Activated B cell treated with CpG ODN at 0.5 μM for 24 hours (primary cell): Measurements from ENCODE around the gene VPS26A. TPM values are rescaled to one million over a fixed set of nuclear protein-coding genes. Genes with fewer than 3 reads are reported as not detected.

ENCODE experiments used
- ATAC-seq: fragments of 200-7000 bp; cut with Tn5 transposase; one replicate; pipeline ENCODE4 v1.10.0; 2021; ENCODE audit warnings: low read depth, mild to moderate bottlenecking, moderate library complexity
- CTCF ChIA-PET: fragments of 350-600 bp; sonication (Branson Sonifier 250); formaldehyde crosslinking; loops from one replicate; lab custom pipeline; 2021; ENCODE audit warnings: antibody characterized with exemption; lab: Charles Lee
- POLR2A ChIA-PET: fragments of 350-600 bp; sonication (Branson Sonifier 250); formaldehyde crosslinking; loops from one replicate; lab custom pipeline; 2021; ENCODE audit warnings: antibody characterized with exemption; lab: Charles Lee
- DNase-seq: peaks from one replicate; pipeline ENCODE4 v3.0.0; 2022
- H3K27ac Mint-ChIP-seq: one replicate; pipeline ENCODE4 v1.8.0; 2020; ENCODE audit warnings: mixed read lengths
- H3K27me3 Mint-ChIP-seq: one replicate; pipeline ENCODE4 v1.8.0; 2021; ENCODE audit warnings: mixed read lengths
- H3K36me3 Mint-ChIP-seq: one replicate; pipeline ENCODE4 v1.8.0; 2021; ENCODE audit warnings: low read depth, mixed read lengths
- H3K4me1 Mint-ChIP-seq: one replicate; pipeline ENCODE4 v1.8.0; 2021; ENCODE audit warnings: mixed read lengths
- H3K4me3 Mint-ChIP-seq: one replicate; pipeline ENCODE4 v1.8.0; 2020; ENCODE audit warnings: mild to moderate bottlenecking, mixed read lengths
- H3K9me3 Mint-ChIP-seq: one replicate; pipeline ENCODE4 v1.8.0; 2020; ENCODE audit warnings: mixed read lengths
- CTCF ChIP-seq: fragments of 200-600 bp; IDR thresholded peaks from one replicate; pipeline ENCODE4 v1.8.0; 2022; ENCODE audit warnings: antibody characterized with exemption, mild to moderate bottlenecking
- intact Hi-C: fragments of 100-400 bp; cut with micrococcal nuclease; formaldehyde crosslinking; loops from one replicate; pipeline ENCODE4 v1.15.1; 2024
- total RNA-seq: library from RNA; stranded (reverse); gene quantifications from 2 replicates; pipeline ENCODE4 v1.2.3, GENCODE V29; 2022

Gene VPS26A
- total RNA-seq, 1 donor from 2014 or later: 29.5 TPM

DNA sequence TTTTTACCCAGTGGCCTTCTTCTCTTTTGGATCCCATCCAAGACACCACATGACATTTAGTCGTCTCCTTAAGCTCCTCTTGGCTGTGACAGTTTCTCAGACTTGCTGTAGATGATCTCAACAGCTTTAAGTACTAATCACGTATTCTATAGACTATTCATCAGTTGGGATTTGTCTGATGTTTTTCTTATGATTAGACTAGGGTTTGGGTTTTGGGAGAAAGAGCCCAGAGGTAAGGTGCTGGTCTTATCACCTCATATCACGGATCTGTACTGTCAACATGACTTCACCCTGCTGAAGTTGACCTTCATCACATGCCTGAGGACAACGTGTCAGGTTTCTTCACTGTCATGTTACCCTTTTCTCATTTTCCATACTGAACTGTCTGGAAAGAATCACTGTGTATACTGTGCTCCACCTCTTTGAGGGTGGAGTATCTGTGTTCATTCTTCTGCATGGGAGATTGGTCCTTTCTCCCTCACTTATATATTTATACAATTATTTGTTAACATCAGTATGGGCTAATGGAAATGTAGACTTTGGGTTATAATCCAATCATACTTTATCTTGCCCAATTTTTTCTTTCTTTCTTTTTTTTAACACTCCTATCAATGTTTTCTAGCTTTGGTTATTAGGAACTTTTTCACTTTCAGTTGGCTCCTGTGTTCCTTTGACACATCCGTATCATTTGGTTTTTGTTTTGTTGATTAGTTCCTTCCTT is 89.8 kb downstream of the VPS26A start:
- ChIA-PET CTCF (interaction anchor here (0.7 kb wide), 1 partner anchor 9 kb away, joined by 3 read pairs; no protein-coding TSS in a partner anchor), POLR2A (no interaction called here)
- Mint-ChIP-seq H3K27me3 (peaks cover 2% of the 10 kb centered on the region), H3K9me3 (no peaks in the 10 kb centered on the region), H3K36me3 (peaks cover 10% of the 10 kb centered on the region), H3K27ac (no peak overlapping the region), H3K4me3 (no peak overlapping the region), H3K4me1 (peaks cover 2% of the 10 kb centered on the region)
- TF ChIP-seq CTCF: no peak
- ATAC-seq (no peak), DNase-seq (no peak)
- intact Hi-C loops: no loop called here

- H3K4me3 Mint-ChIP-seq: no peak overlapping the region
- intact Hi-C loops: no loop called here
- H3K4me1 Mint-ChIP-seq: peaks cover 2% of the 10 kb centered on the region
- no peak overlapping the region for H3K27ac Mint-ChIP-seq
- no peak for TF ChIP-seq CTCF
- ATAC-seq: no peak
- ChIA-PET POLR2A (interaction anchor here (0.5 kb wide), 1 partner anchor 14 kb away, joined by 12 read pairs; no protein-coding TSS in a partner anchor), CTCF (interaction anchor here (0.7 kb wide), 1 partner anchor 10 kb away, joined by 3 read pairs; no protein-coding TSS in a partner anchor)
- H3K27me3 Mint-ChIP-seq: peaks cover 2% of the 10 kb centered on the region
- DNase-seq: no peak
- H3K9me3 Mint-ChIP-seq: no peaks in the 10 kb centered on the region
- H3K36me3 Mint-ChIP-seq: peaks cover 3% of the 10 kb centered on the region
Measured at GRCh38 chr10:69214666-69215131, 90.7 kb downstream of the VPS26A start.

DNA sequence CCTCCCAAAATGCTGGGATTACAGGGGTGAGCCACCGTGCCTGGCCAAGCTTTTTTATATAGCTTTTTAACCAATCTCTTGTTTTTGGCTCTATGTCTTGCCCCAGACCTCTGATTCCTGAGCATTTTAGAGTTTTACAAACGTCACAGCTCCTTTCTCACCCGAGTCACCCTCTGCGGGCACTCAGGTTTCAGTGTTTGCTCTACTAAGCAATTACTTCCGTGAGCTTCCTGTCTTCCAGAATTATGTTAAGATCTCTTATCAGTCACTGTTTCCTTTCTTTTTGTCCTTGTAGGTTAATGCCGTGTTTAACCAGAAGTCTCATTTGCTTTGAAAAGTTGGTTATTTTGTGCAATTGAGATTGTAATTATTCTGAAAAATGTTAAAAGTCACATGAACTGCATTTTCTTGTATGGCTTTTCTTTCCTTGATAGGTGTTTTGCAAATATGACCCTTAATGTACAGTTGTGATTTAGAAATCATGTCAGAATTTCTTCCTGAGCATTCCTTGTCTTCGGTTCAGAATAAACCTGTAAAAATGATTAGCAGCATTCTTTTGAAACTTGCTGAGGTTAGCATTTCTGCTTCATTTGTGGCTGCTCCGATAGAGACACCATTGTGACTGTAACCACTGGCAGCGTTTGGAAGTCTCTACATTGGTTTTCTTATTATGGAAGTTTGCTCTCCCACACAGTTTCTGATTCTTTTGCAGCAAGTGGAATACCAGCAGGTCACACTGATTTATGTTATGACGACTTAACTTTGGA is 91.6 kb downstream of the VPS26A start:
- ATAC-seq: no peak
- Mint-ChIP-seq H3K9me3 (no peaks in the 10 kb centered on the region), H3K27ac (no peak overlapping the region), H3K27me3 (peaks cover 2% of the 10 kb centered on the region), H3K4me3 (no peak overlapping the region), H3K4me1 (peaks cover 2% of the 10 kb centered on the region), H3K36me3 (no peaks in the 10 kb centered on the region)
- TF ChIP-seq CTCF: no peak
- intact Hi-C loops: no loop called here
- DNase-seq: no peak
- POLR2A ChIA-PET: interaction anchor here (0.5 kb wide), 1 partner anchor 13 kb away, joined by 12 read pairs; no protein-coding TSS in a partner anchor
- CTCF ChIA-PET: interaction anchor here (1.2 kb wide), 1 partner anchor 16 kb away, joined by 3 read pairs; no protein-coding TSS in a partner anchor

- Mint-ChIP-seq H3K4me1 (peaks cover 2% of the 10 kb centered on the region), H3K27me3 (peaks cover 2% of the 10 kb centered on the region), H3K27ac (no peak overlapping the region), H3K9me3 (no peaks in the 10 kb centered on the region), H3K4me3 (no peak overlapping the region), H3K36me3 (no peaks in the 10 kb centered on the region)
- ChIA-PET CTCF (interaction anchor here (0.8 to 1.2 kb wide), 2 partner anchors 12 to 15 kb away, joined by 3 read pairs; no protein-coding TSS in a partner anchor), POLR2A (no interaction called here)
- intact Hi-C loops: no loop called here
- no peak for DNase-seq
- ATAC-seq: no peak
- no peak for TF ChIP-seq CTCF
Measured at GRCh38 chr10:69216577-69217118, 92.7 kb downstream of the VPS26A start.
